HepG2 (cell line): Measurements from ENCODE around the gene ASIC3. TPM values are rescaled to one million over a fixed set of nuclear protein-coding genes. Genes with fewer than 3 reads are reported as not detected.
A peak's percentile ranks its signal among the peaks of the same experiment; 100 is the strongest.

Experiments
- HNF4G ChIP-seq, 2 experiments: sonication (generic) in 1 of 2; formaldehyde crosslinking in 1 of 2; IDR thresholded peaks; 2 replicates each; pipeline versions ENCODE4 v1.4.0 to v1.6.1; 2011 to 2020; ENCODE audit warnings: borderline replicate concordance in 2 of 2, low read depth in 2 of 2, mild to moderate bottlenecking in 2 of 2, low read length in 1 of 2, missing genetic modification reagents in 1 of 2, moderate library complexity in 1 of 2
- MAFF ChIP-seq: IDR thresholded peaks from 2 replicates; pipeline ENCODE4 v1.6.1; 2011; ENCODE audit warnings: low read depth, low read length, improper control_type of control experiment
- XRCC5 ChIP-seq: fragments of 200-400 bp; formaldehyde crosslinking; optimal IDR thresholded peaks from 2 replicates; pipeline ENCODE3; 2017; ENCODE audit warnings: mild to moderate bottlenecking, low read length
- ZKSCAN5 ChIP-seq: sonication (generic); formaldehyde crosslinking; IDR thresholded peaks from 2 replicates; pipeline ENCODE4 v1.5.1; 2020; ENCODE audit warnings: mild to moderate bottlenecking, missing genetic modification reagents
- ZNF20 ChIP-seq: sonication (generic); formaldehyde crosslinking; IDR thresholded peaks from 2 replicates; pipeline ENCODE4 v1.4.0; 2020; ENCODE audit warnings: mild to moderate bottlenecking, moderate library complexity, missing genetic modification reagents
- ZNF441 ChIP-seq: sonication (generic); formaldehyde crosslinking; IDR thresholded peaks from 2 replicates; pipeline ENCODE4 v1.7.0; 2021; ENCODE audit warnings: missing genetic modification reagents, borderline replicate concordance
- ZNF558 ChIP-seq: sonication (generic); formaldehyde crosslinking; IDR thresholded peaks from 2 replicates; pipeline ENCODE4 v1.9.0; 2022; ENCODE audit warnings: mild to moderate bottlenecking, missing genetic modification reagents, borderline replicate concordance
- ZNF563 ChIP-seq: sonication (generic); formaldehyde crosslinking; IDR thresholded peaks from 2 replicates; pipeline ENCODE4 v1.8.0; 2022; ENCODE audit warnings: mild to moderate bottlenecking, moderate library complexity, missing genetic modification reagents
- ZNF589 ChIP-seq: sonication (generic); formaldehyde crosslinking; conservative IDR thresholded peaks from 2 replicates; pipeline ENCODE4 v1.8.0; 2022; ENCODE audit warnings: mild to moderate bottlenecking, moderate library complexity, missing genetic modification reagents
- ZNF598 ChIP-seq: sonication (generic); formaldehyde crosslinking; IDR thresholded peaks from 2 replicates; pipeline ENCODE4 v1.5.1; 2020; ENCODE audit warnings: mild to moderate bottlenecking, missing genetic modification reagents, borderline replicate concordance
- ZNF777 ChIP-seq: sonication (generic); formaldehyde crosslinking; IDR thresholded peaks from 2 replicates; pipeline ENCODE4 v1.4.0; 2020; ENCODE audit warnings: missing genetic modification reagents
- polyA plus RNA-seq, 8 experiments: library from polyadenylated mRNA; depleted of rRNA in 3 of 8; stranded (reverse) in 7 of 8; unstranded in 1 of 8; fragments of >200 nt; fragmentation: Illumina TruSeq in 4 of 8; extraction: Trizol in 4 of 8; gene quantifications; 2 replicates each; pipeline versions ENCODE4 v1.2.1 to v1.2.3, GENCODE V29; 2011 to 2016; ENCODE audit warnings: low read depth in 4 of 8, missing spikeins in 1 of 8, mixed read lengths in 1 of 8; ENCODE audit not compliant: insufficient read depth in 1 of 8
- total RNA-seq, 5 experiments: library from RNA; depleted of rRNA; stranded (reverse); fragments of >200 nt; fragmentation: Illumina TruSeq; extraction: Trizol; gene quantifications; 2 replicates each; pipeline ENCODE4 v1.2.3, GENCODE V29; 2016; ENCODE audit warnings: low read depth in 1 of 5
- TF ChIP-seq, protein P1 (sequence below): sonication (generic); formaldehyde crosslinking; IDR thresholded peaks from 2 replicates; pipeline ENCODE4 v1.5.0; 2020; ENCODE audit warnings: missing genetic modification reagents
- TF ChIP-seq, protein P2 (sequence below): sonication (generic); formaldehyde crosslinking; IDR thresholded peaks from 2 replicates; pipeline ENCODE4 v1.4.0; 2020; ENCODE audit warnings: missing genetic modification reagents
- TF ChIP-seq, protein P3 (sequence below): IDR thresholded peaks from 2 replicates; pipeline ENCODE4 v1.6.1; 2016; ENCODE audit warnings: control low read depth
- TF ChIP-seq, protein P4 (sequence below), 2 experiments: sonication (generic) in 1 of 2; formaldehyde crosslinking in 1 of 2; IDR thresholded peaks; 2 replicates each; pipeline versions ENCODE4 v1.6.1 to v1.9.0; 2014 to 2022; ENCODE audit warnings: antibody characterized with exemption in 1 of 2, borderline replicate concordance in 1 of 2, inconsistent platforms in 1 of 2, low read depth in 1 of 2, missing genetic modification reagents in 1 of 2

ASIC3 gene
- total and polyA plus RNA-seq, 2 of the 13 experiments (the other 11 are each of a cell fraction or from before 2014, with no cell fraction given), result 0.51 TPM; not detected in 1

DNA sequence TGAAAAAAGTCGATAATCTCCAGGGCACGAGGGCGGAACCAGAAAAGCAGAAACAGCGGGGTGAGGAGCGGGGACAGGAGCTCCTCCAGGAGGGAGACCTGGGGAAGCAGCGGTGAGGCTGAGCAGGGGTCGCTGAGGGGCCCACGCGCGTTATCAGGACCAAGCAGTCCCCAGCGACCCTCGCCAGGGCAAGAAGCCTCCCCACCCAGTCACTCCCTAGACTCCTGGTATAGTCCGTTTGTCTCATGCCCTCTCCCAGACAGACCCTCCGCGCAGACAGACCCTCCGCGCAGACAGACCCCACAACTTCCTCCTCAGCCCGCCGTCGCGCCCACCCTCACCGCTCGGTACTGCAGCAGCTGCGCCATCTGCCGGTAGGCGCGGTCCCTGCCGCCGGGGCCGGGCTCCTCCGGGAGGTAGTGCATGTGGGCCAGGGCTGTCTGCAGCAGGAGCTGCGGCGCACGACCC is 30.3 kb upstream of the ASIC3 start (continued):
- TF ChIP-seq, protein P1, sequence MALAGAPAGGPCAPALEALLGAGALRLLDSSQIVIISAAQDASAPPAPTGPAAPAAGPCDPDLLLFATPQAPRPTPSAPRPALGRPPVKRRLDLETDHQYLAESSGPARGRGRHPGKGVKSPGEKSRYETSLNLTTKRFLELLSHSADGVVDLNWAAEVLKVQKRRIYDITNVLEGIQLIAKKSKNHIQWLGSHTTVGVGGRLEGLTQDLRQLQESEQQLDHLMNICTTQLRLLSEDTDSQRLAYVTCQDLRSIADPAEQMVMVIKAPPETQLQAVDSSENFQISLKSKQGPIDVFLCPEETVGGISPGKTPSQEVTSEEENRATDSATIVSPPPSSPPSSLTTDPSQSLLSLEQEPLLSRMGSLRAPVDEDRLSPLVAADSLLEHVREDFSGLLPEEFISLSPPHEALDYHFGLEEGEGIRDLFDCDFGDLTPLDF (CRISPR knock-in tag), result no peak
- TF ChIP-seq ZNF777 (peak; percentile 48; the same call in 1 of the 2 replicates), ZNF589 (CRISPR knock-in tag) (no peak), ZNF20 (CRISPR knock-in tag) (no peak), HNF4G (IDR thresholded peaks at IDR 0.05; ENCODE audit: borderline replicate concordance, low read depth, low read length) (no peak), HNF4G (CRISPR knock-in tag; IDR thresholded peaks at IDR 0.05; ENCODE audit: borderline replicate concordance, low read depth) (no peak), ZNF441 (CRISPR knock-in tag) (no peak), XRCC5 (peak; percentile 47), ZKSCAN5 (CRISPR knock-in tag) (no peak), ZNF598 (CRISPR knock-in tag) (no peak), ZNF558 (CRISPR knock-in tag) (no peak), ZNF563 (CRISPR knock-in tag) (0 out of 2 replicates have a peak, but pooled peaks have one; percentile 44), MAFF (no peak)
- TF ChIP-seq, protein P2, sequence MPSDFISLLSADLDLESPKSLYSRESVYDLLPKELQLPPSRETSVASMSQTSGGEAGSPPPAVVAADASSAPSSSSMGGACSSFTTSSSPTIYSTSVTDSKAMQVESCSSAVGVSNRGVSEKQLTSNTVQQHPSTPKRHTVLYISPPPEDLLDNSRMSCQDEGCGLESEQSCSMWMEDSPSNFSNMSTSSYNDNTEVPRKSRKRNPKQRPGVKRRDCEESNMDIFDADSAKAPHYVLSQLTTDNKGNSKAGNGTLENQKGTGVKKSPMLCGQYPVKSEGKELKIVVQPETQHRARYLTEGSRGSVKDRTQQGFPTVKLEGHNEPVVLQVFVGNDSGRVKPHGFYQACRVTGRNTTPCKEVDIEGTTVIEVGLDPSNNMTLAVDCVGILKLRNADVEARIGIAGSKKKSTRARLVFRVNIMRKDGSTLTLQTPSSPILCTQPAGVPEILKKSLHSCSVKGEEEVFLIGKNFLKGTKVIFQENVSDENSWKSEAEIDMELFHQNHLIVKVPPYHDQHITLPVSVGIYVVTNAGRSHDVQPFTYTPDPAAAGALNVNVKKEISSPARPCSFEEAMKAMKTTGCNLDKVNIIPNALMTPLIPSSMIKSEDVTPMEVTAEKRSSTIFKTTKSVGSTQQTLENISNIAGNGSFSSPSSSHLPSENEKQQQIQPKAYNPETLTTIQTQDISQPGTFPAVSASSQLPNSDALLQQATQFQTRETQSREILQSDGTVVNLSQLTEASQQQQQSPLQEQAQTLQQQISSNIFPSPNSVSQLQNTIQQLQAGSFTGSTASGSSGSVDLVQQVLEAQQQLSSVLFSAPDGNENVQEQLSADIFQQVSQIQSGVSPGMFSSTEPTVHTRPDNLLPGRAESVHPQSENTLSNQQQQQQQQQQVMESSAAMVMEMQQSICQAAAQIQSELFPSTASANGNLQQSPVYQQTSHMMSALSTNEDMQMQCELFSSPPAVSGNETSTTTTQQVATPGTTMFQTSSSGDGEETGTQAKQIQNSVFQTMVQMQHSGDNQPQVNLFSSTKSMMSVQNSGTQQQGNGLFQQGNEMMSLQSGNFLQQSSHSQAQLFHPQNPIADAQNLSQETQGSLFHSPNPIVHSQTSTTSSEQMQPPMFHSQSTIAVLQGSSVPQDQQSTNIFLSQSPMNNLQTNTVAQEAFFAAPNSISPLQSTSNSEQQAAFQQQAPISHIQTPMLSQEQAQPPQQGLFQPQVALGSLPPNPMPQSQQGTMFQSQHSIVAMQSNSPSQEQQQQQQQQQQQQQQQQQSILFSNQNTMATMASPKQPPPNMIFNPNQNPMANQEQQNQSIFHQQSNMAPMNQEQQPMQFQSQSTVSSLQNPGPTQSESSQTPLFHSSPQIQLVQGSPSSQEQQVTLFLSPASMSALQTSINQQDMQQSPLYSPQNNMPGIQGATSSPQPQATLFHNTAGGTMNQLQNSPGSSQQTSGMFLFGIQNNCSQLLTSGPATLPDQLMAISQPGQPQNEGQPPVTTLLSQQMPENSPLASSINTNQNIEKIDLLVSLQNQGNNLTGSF, result no peak
- TF ChIP-seq, protein P3, sequence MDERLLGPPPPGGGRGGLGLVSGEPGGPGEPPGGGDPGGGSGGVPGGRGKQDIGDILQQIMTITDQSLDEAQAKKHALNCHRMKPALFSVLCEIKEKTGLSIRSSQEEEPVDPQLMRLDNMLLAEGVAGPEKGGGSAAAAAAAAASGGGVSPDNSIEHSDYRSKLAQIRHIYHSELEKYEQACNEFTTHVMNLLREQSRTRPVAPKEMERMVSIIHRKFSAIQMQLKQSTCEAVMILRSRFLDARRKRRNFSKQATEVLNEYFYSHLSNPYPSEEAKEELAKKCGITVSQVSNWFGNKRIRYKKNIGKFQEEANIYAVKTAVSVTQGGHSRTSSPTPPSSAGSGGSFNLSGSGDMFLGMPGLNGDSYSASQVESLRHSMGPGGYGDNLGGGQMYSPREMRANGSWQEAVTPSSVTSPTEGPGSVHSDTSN (CRISPR knock-in tag), result no peak
- TF ChIP-seq, protein P4, sequence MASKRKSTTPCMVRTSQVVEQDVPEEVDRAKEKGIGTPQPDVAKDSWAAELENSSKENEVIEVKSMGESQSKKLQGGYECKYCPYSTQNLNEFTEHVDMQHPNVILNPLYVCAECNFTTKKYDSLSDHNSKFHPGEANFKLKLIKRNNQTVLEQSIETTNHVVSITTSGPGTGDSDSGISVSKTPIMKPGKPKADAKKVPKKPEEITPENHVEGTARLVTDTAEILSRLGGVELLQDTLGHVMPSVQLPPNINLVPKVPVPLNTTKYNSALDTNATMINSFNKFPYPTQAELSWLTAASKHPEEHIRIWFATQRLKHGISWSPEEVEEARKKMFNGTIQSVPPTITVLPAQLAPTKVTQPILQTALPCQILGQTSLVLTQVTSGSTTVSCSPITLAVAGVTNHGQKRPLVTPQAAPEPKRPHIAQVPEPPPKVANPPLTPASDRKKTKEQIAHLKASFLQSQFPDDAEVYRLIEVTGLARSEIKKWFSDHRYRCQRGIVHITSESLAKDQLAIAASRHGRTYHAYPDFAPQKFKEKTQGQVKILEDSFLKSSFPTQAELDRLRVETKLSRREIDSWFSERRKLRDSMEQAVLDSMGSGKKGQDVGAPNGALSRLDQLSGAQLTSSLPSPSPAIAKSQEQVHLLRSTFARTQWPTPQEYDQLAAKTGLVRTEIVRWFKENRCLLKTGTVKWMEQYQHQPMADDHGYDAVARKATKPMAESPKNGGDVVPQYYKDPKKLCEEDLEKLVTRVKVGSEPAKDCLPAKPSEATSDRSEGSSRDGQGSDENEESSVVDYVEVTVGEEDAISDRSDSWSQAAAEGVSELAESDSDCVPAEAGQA (IDR thresholded peaks at IDR 0.05; ENCODE audit: low read depth), result no peak
- TF ChIP-seq, protein P4 (CRISPR knock-in tag; IDR thresholded peaks at IDR 0.05; ENCODE audit: borderline replicate concordance), result no peak
